Measurements from ENCODE around the gene PLOD2. TPM values are rescaled to one million over a fixed set of nuclear protein-coding genes. Genes with fewer than 3 reads are reported as not detected.

Gene PLOD2
- total RNA-seq, 1 donor = 345 TPM

DNA sequence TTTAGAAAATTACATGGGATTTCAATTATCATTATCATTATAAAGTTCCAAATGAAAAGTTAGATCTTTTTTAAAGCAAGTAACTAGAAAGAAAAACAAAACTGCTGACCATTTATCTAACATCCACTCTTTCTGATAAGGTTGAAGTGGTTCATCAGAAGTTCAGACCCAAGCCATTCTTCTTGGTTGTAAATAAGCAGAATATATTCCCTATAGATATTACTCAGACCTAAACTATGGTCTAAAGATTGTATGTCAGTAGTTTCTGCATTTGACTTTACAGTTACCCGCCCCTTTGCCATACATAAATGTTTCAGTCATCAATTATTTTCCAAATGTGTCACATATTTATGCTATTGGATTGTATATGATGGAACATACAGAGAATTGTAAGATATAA, 136.7 kb downstream of the PLOD2 start:
- H3K9me3 ChIP-seq (ENCODE audit: low read depth, low read length) = no peaks in the 10 kb centered on the region
- no peak overlapping the region for H3K4me3 ChIP-seq (ENCODE audit: insufficient read depth, low read length)
- H4K20me1 ChIP-seq (ENCODE audit: insufficient read depth, low read length) = no peaks in the 10 kb centered on the region
- H3K79me2 ChIP-seq (ENCODE audit: insufficient read depth, low read length) = no peaks in the 10 kb centered on the region
- TF ChIP-seq, protein P1, sequence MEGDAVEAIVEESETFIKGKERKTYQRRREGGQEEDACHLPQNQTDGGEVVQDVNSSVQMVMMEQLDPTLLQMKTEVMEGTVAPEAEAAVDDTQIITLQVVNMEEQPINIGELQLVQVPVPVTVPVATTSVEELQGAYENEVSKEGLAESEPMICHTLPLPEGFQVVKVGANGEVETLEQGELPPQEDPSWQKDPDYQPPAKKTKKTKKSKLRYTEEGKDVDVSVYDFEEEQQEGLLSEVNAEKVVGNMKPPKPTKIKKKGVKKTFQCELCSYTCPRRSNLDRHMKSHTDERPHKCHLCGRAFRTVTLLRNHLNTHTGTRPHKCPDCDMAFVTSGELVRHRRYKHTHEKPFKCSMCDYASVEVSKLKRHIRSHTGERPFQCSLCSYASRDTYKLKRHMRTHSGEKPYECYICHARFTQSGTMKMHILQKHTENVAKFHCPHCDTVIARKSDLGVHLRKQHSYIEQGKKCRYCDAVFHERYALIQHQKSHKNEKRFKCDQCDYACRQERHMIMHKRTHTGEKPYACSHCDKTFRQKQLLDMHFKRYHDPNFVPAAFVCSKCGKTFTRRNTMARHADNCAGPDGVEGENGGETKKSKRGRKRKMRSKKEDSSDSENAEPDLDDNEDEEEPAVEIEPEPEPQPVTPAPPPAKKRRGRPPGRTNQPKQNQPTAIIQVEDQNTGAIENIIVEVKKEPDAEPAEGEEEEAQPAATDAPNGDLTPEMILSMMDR (IDR thresholded peaks at IDR 0.05; ENCODE audit: extremely low read depth, low read depth, low read length) = no peak
- H3K36me3 ChIP-seq (ENCODE audit: insufficient read depth, low read length) = peaks cover 6% of the 10 kb centered on the region
- no peaks in the 10 kb centered on the region for H3K4me1 ChIP-seq (ENCODE audit: insufficient read depth, low read length)
- H3K27ac ChIP-seq (ENCODE audit: low read depth, low read length) = no peak overlapping the region
- no peak overlapping the region for H2AFZ ChIP-seq (ENCODE audit: low read length)
- no peaks in the 10 kb centered on the region for H3K27me3 ChIP-seq (ENCODE audit: insufficient read depth, low read length)
- DNase-seq (ENCODE audit: insufficient read length, low spot score, missing footprints) = peak; percentile 65
- H3K4me2 ChIP-seq (ENCODE audit: insufficient read depth, low read length) = no peak overlapping the region

DNA sequence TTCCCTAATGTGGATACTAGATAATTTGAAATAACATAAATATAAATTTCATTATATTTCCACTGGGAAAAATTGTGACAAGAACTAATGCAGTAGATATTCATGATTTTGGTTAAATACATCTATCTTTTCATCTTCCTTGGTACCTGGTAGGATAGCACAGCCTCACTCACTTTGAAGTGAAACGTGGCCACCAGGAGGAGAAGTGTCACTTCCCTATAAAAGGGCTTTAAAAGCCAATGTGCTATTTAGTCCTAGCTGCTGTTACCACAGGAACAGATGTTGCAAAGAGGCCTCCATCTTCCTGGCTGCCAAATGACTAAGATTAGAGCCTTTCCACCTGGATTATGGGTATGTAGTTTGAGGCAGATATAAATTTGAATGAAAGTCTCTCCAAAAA, 140.0 kb downstream of the PLOD2 start:
- Histone ChIP-seq H3K36me3 (ENCODE audit: insufficient read depth, low read length) (peaks cover 6% of the 10 kb centered on the region), H3K27me3 (ENCODE audit: insufficient read depth, low read length) (no peaks in the 10 kb centered on the region), H3K4me2 (ENCODE audit: insufficient read depth, low read length) (no peak overlapping the region), H3K27ac (ENCODE audit: low read depth, low read length) (no peak overlapping the region), H3K9me3 (ENCODE audit: low read depth, low read length) (no peaks in the 10 kb centered on the region), H3K79me2 (ENCODE audit: insufficient read depth, low read length) (no peaks in the 10 kb centered on the region), H3K4me1 (ENCODE audit: insufficient read depth, low read length) (no peaks in the 10 kb centered on the region), H4K20me1 (ENCODE audit: insufficient read depth, low read length) (no peaks in the 10 kb centered on the region), H3K4me3 (ENCODE audit: insufficient read depth, low read length) (no peak overlapping the region), H2AFZ (ENCODE audit: low read length) (no peak overlapping the region)
- TF ChIP-seq, protein P1 (IDR thresholded peaks at IDR 0.05; ENCODE audit: extremely low read depth, low read depth, low read length) = no peak
- no peak for DNase-seq (ENCODE audit: insufficient read length, low spot score, missing footprints)

DNA sequence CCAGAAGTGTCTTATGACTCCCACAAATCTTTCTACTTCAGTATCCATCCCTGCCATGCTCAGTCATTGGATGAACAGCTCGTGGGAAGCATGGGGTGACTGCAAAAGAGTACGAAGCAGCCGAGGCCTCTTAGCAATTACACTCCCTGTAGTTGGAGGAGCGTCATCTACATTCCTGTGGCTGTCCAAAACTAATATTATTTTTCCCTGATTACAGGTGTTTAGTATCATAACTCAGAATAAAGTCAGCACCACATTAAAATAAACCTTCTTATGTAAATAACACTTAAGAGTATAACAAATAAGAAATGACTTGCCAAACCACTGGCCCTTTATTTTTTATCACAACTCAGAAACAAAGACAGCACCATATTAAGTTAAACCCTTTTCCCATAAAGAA, 141.5 kb downstream of the PLOD2 start:
- Histone ChIP-seq H3K36me3 (ENCODE audit: insufficient read depth, low read length) (peaks cover 6% of the 10 kb centered on the region), H3K27ac (ENCODE audit: low read depth, low read length) (no peak overlapping the region), H3K4me2 (ENCODE audit: insufficient read depth, low read length) (no peak overlapping the region), H3K79me2 (ENCODE audit: insufficient read depth, low read length) (no peaks in the 10 kb centered on the region), H4K20me1 (ENCODE audit: insufficient read depth, low read length) (no peaks in the 10 kb centered on the region), H3K4me1 (ENCODE audit: insufficient read depth, low read length) (no peaks in the 10 kb centered on the region), H3K9me3 (ENCODE audit: low read depth, low read length) (no peaks in the 10 kb centered on the region), H3K27me3 (ENCODE audit: insufficient read depth, low read length) (no peaks in the 10 kb centered on the region), H2AFZ (ENCODE audit: low read length) (no peak overlapping the region), H3K4me3 (ENCODE audit: insufficient read depth, low read length) (no peak overlapping the region)
- DNase-seq (ENCODE audit: insufficient read length, low spot score, missing footprints) = no peak
- TF ChIP-seq, protein P1 (IDR thresholded peaks at IDR 0.05; ENCODE audit: extremely low read depth, low read depth, low read length) = no peak

Other genes starting within 250 kb of the PLOD2 start
- gene PLSCR4, start 89.9 kb upstream of the PLOD2 start, total RNA-seq = 54.6 and 77.8 TPM in 2 replicates